ENCODE results near the gene TMCC2. TPM values are rescaled to one million over a fixed set of nuclear protein-coding genes. Genes with fewer than 3 reads are reported as not detected.

The TMCC2 gene
- total and polyA plus RNA-seq, 2 of the 4 experiments (the other 2 are of a cell fraction): 2.0 to 4.2 TPM

- Histone ChIP-seq H2AK5ac (ENCODE audit: low read depth, low read length) (peak overlapping the region; percentile 90), H3K18ac (ENCODE audit: low read depth, low read length) (0 out of 2 replicates have a peak overlapping the region, but pooled peaks have one; percentile 11), H3K4ac (ENCODE audit: low read depth, low read length) (peak overlapping the region; percentile 83), H3K23ac (ENCODE audit: low read depth, low read length) (peak overlapping the region; percentile 71; the same call in 1 of the 2 replicates), H4K20me1 (ENCODE audit: insufficient read depth, low read length) (no peaks in the 10 kb centered on the region), H4K5ac (ENCODE audit: low read depth, low read length) (peak overlapping the region; percentile 27; the same call in 1 of the 2 replicates), H4K91ac (ENCODE audit: insufficient read depth, low read depth, low read length) (peak overlapping the region; percentile 7), H2AFZ (replicated peaks; ENCODE audit: low read length, poor library complexity) (peak overlapping the region; percentile 75), H3K9ac (ENCODE audit: low read depth, low read length) (peak overlapping the region; percentile 14; the same call in 1 of the 2 replicates), H3K9me3 (ENCODE audit: control insufficient read depth, insufficient read depth, low read length) (no peaks in the 10 kb centered on the region), H3K27ac (ENCODE audit: insufficient read depth, low read length) (no peak overlapping the region; the same call in 1 of the 2 replicates), H4K8ac (ENCODE audit: low read depth in 2 of 2, low read length in 2 of 2) (peak overlapping the region in 1 of 2 experiments; percentile 15; a peak in 1 of 4 replicates), H3K56ac (ENCODE audit: extremely low read depth, insufficient read depth, low read length) (no peak overlapping the region), H3K36me3 (ENCODE audit: control insufficient read depth, insufficient read depth, low read length) (peaks cover 2% of the 10 kb centered on the region; the same call in 1 of the 2 replicates), H2BK15ac (ENCODE audit: low read depth, low read length) (peak overlapping the region; percentile 42; the same call in 2 of the 3 replicates), H3K79me1 (ENCODE audit: low read depth in 1 of 2, low read length in 2 of 2) (peaks cover 3 to 5% of the 10 kb centered on the region in 2 experiments; a peak in 2 of 4 replicates), H3K4me3 (ENCODE audit: insufficient read depth, low read depth, low read length) (no peak overlapping the region), H2BK20ac (ENCODE audit: low read depth, low read length) (peak overlapping the region; percentile 87; the same call in 1 of the 2 replicates), H3K14ac (replicated peaks; ENCODE audit: low read depth, low read length) (peak overlapping the region; percentile 46; the same call in 1 of the 2 replicates), H2BK5ac (ENCODE audit: low read depth, low read length, poor library complexity, severe bottlenecking) (peak overlapping the region; percentile 18), H3K9me1 (ENCODE audit: insufficient read depth, low read length) (peaks cover 16% of the 10 kb centered on the region), H3K4me1 (ENCODE audit: control insufficient read depth, insufficient read depth, low read length) (peaks cover 15% of the 10 kb centered on the region), H2BK120ac (ENCODE audit: low read depth, low read length) (peak overlapping the region; percentile 79), H3K4me2 (ENCODE audit: low read depth, low read length) (no peak overlapping the region), H2AK9ac (replicated peaks; ENCODE audit: low read depth, low read length, poor library complexity) (peak overlapping the region; percentile 83), H3K27me3 (ENCODE audit: control insufficient read depth, insufficient read depth, low read length) (no peaks in the 10 kb centered on the region)
- no TSS peak for BruUV-seq (replicated peaks)
- DNase-seq (no peak), ATAC-seq (ENCODE audit: low read depth) (no peak; the same call in 1 of the 2 replicates)
- in situ Hi-C loops (cut with MboI; ENCODE audit: low sequenced_read_pairs) (loop anchor here (10.0 to 25.0 kb wide), 2 partner anchors 211 to 462 kb away; no protein-coding TSS in a partner anchor), intact Hi-C loops (cut with micrococcal nuclease) (loop anchor here (5.0 kb wide), 1 partner anchor 158 kb away; no protein-coding TSS in a partner anchor), dilution Hi-C loops (cut with HindIII; ENCODE audit: low sequenced_read_pairs, unreplicated experiment) (no loop called here)
- TF ChIP-seq NFE2L2 (IDR thresholded peaks at IDR 0.05; ENCODE audit: low read depth, low read length) (no peak), FOS (IDR thresholded peaks at IDR 0.05; ENCODE audit: low read depth, low read length) (no peak), RFX5 (IDR thresholded peaks at IDR 0.05; ENCODE audit: low read depth, low read length) (no peak), SMC3 (IDR thresholded peaks at IDR 0.05; ENCODE audit: low read depth, low read length) (no peak), MAFK (IDR thresholded peaks at IDR 0.05; ENCODE audit: low read depth, low read length) (no peak), ELK1 (IDR thresholded peaks at IDR 0.05; ENCODE audit: borderline replicate concordance, low read depth, low read length) (no peak), RCOR1 (IDR thresholded peaks at IDR 0.05; ENCODE audit: insufficient replicate concordance, low read length) (no peak), RAD21 (IDR thresholded peaks at IDR 0.05; ENCODE audit: low read length) (no peak), CHD1 (IDR thresholded peaks at IDR 0.05; ENCODE audit: low read depth, low read length) (no peak), MXI1 (IDR thresholded peaks at IDR 0.05; ENCODE audit: borderline replicate concordance, low read depth, low read length) (no peak), CTCF (conservative IDR thresholded peaks at IDR 0.05; ENCODE audit: low read depth, low read length) (no peak), CEBPB (IDR thresholded peaks at IDR 0.05; ENCODE audit: low read depth, low read length) (no peak), POLR2A (IDR thresholded peaks at IDR 0.05; ENCODE audit: low read depth, low read length) (no peak)
- TF ChIP-seq, protein P1, sequence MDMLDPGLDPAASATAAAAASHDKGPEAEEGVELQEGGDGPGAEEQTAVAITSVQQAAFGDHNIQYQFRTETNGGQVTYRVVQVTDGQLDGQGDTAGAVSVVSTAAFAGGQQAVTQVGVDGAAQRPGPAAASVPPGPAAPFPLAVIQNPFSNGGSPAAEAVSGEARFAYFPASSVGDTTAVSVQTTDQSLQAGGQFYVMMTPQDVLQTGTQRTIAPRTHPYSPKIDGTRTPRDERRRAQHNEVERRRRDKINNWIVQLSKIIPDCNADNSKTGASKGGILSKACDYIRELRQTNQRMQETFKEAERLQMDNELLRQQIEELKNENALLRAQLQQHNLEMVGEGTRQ (IDR thresholded peaks at IDR 0.05; ENCODE audit: low read depth, low read length): no peak
- no CpG with 5 or more reads among the region's 8 CpGs for WGBS, 2 experiments (ENCODE audit: extremely low coverage in 2 of 2, insufficient read length in 1 of 2)
- CTCF ChIA-PET: interaction anchor here (0.6 to 5.4 kb wide), 25 partner anchors 9 to 251 kb away, joined by 3 to 126 read pairs (median 7); partner anchors contain the start of gene NUAK2
- POLR2A ChIA-PET (ENCODE audit: unreplicated experiment): interaction anchor here (0.6 to 1.0 kb wide), 2 partner anchors 47 to 51 kb away, joined by 3 to 5 read pairs; partner anchors contain the start of gene NUAK2
Observed at GRCh38 chr1:205274041-205274691, 46.4 kb downstream of the TMCC2 start.
